Measurements from ENCODE around the gene ENG.
A peak's percentile ranks its signal among the peaks of the same experiment; 100 is the strongest.
"Not testable (repeated sequence)": the region's sequence is repeated elsewhere in the genome, so short reads cannot be mapped to it uniquely, and the experiment has no call there.

The ENG gene

DNA sequence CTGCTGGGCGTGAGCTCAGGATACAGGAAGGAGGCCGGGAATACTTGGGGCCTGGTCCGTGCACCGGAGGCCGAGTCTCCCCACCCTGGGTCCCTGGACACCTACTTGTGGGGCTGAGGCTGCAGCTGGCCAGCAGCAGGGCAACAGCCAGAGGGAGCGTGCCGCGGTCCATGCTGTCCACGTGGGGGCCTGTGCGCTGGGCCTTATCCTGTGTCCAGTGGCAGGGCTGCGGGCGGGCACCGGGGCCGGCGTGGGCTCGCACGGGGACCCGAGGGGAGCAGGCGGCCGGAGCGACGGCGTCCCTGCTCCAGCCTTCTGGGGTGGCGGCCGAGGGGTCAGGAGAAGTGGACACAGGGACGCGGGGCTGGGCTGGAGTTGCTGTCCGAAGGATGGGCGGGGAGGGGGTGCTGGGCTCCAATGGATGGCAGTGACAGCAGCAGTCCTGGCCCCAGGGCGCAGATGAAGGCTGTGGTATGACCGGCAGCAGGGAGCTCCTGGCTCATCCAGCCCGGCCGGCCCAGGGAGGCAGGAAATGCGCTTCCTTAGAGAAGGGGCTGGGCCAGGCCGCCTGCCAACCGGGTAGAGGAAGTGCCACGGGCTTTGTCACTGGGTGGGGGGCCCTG, at the start of gene ENG:
Gene ENG, minus strand, starts transcription at position 475 of the 623 bp plus-strand sequence. Its CDS starts 303 bp downstream, at position 172.
- no peak for DNase-seq (ENCODE audit: low spot score)

DNA sequence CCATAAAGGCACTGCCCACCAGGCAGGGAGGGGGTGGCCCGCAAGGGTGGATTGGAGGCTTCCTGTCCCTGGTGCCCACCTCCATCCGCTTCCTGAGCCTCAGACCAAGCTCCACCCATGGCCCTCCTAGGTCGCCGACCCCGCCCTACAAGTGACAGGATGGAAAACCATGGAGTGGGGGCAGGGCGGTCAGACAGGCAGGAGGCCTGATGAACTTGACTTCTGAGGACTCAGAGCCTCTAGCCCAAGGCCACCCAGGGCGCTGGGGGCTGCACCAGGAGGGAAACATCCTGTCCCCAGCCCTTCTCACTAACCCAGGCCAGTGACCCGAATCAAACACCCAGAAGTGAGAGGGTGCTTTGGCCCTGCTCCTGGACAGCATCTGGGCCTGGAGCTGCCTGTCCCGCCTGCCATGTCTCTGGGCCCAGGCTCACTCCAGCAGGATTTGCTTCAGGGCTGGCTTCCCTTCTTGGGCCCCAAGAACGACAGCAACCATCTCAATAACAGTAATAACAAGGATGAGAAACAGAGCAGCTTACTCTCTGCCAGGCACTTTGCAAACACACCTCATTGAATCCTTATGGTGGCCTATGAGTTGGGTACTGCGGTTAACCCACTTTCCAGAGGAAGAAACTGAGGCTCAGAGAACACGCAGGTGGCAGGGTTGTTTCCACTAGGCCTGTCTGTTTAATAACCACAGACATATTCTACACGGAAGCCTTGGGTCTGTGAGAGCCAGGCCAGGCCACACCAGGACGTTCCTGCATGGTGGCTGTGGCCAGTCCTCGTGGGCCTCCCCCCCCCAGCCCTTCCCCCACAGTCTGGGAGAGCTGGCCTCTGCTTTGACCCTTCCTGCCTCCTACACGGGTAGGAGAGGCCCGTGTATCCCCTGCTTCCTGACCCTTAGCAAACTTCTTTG, 49.4 kb upstream of the ENG start:
- DNase-seq (ENCODE audit: low spot score), result peak; percentile 75

DNA sequence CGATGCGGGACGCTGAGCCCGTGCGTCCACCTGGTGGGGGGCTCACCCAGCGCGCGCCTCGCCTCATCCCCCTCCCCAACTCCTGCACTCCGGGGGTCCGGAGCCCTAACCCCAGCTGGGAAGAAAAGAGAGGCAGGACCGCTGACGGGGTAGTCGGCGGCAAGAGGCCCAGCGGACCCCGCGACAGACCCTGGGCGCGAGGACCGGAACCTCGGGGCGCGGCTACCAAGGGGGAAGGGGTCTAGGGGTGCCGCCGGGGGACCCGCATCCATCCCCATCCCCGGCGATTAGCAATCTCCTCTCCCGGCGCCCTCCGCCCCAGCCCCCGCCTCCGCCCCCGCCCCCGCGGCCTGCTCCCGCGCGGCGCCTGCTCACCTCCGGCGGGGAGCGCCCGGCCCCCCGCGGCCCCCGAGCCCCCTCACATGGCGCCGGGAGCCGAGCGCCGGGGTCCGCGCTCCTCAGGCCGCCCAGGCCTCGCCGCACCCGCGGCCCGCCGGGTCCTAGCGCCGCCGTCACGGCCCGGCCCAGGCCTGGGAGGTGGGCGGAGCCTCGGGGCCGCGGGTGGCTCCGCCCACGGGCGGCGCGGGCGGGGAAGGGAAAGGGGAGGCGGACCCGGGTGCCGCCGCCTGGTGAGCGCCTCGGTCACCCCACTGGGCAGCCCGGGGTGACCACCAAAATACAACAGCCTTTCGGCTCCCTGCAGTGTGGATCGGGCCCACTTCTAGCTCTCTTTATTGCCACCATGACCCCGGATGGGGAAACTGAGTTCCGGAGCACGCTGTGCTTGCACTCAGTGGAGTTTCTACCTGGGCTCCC, 44.9 kb upstream of the ENG start, which contains the start of gene ST6GALNAC6:
Gene ST6GALNAC6, minus strand, starts transcription at position 476 of the 816 bp plus-strand sequence. CDS start 1,622 bp downstream, outside the sequence.
- peak; percentile 85 for DNase-seq (ENCODE audit: low spot score)

- no peak for DNase-seq (ENCODE audit: low spot score)
Observed at GRCh38 chr9:127898433-127899127, 44.1 kb upstream of the ENG start.

- peak; percentile 75 for DNase-seq (ENCODE audit: low spot score)
Observed at GRCh38 chr9:127897193-127897692, 42.8 kb upstream of the ENG start.

GRCh38 chr9:127896395-127897192, 42.1 kb upstream of the ENG start:
- DNase-seq (ENCODE audit: low spot score), result no peak

DNA sequence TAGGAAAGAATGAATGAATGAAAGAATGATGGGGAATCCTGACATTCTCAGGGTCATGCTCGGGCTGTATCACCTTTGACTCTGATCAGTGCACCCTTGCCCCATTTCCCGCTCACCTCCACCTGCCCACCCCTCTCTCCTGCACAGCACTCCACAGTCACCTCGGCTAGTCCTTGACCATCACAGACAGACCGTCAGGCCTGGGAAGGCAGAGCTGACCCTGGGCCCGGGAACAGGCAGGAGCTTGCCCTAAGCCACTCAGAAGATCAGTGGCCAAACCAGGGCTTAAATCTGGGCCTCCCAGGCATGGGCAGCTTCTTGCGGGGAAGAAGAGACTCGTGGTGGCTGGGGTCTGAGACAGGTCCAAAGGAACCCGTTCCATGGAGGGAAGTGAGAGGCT, 41.4 kb upstream of the ENG start:
- no peak for DNase-seq (ENCODE audit: low spot score)

DNA sequence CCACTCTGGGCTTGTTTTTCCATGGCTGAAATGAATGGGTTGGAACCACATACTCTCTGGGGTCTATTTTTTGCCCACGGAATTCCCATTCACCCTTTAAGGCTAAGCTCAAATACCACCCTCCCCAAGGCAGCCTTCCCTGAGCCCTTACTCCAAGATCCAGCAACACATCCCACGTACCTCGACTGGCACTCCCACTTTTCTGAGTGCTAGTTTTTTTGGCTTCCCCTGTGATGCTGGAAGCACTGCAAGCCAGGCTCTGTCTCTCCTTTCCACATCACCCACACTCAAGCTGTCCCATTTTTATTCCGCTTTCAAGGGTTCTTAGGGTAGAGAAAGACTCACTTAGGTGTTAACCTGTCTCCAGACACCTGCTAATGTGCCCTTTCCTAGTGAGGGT, 38.9 kb upstream of the ENG start:
- no peak for DNase-seq (ENCODE audit: low spot score)

- no peak for DNase-seq (ENCODE audit: low spot score)
Observed at GRCh38 chr9:127892831-127893230, 38.4 kb upstream of the ENG start.

GRCh38 chr9:127890053-127890452, 35.6 kb upstream of the ENG start:
- DNase-seq (ENCODE audit: low spot score), result no peak

- DNase-seq (ENCODE audit: low spot score), result peak; percentile 63
Observed at GRCh38 chr9:127887792-127888191, 33.3 kb upstream of the ENG start.

DNA sequence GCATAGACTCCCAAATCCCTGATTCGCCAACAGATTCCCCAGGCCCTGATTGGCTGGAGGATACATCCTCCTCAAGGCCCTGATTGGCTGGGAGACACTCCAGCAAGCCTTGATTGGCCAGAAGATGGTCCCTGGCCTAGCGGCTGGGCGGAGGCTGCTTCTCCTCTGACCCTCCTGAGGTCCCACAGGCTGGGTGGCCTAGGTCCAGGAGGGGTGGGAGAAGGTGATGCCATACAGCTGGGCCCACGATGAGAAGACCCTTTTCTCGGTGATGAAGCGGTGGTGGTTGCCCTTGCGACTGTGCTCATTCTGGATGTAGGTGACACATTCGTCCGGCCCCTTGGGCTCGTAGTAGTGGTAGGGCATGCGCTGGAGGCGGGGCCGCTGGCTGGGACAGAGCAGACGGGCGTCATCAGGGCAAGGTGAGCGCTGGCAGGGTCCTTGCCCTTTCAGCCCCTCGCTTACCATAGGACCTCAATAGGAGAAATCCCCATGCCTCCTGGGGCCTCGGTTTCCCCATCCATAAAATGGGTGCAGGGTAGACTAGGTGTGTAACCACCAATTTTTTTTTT, 32.0 kb upstream of the ENG start:
- no peak for DNase-seq (ENCODE audit: low spot score)

- DNase-seq (ENCODE audit: low spot score), result no peak
Observed at GRCh38 chr9:127885508-127886281, 31.2 kb upstream of the ENG start.

GRCh38 chr9:127884976-127885490, 30.6 kb upstream of the ENG start:
- DNase-seq (ENCODE audit: low spot score), result no peak

GRCh38 chr9:127884427-127884911, 30.0 kb upstream of the ENG start:
- peak; percentile 83 for DNase-seq (ENCODE audit: low spot score)

DNA sequence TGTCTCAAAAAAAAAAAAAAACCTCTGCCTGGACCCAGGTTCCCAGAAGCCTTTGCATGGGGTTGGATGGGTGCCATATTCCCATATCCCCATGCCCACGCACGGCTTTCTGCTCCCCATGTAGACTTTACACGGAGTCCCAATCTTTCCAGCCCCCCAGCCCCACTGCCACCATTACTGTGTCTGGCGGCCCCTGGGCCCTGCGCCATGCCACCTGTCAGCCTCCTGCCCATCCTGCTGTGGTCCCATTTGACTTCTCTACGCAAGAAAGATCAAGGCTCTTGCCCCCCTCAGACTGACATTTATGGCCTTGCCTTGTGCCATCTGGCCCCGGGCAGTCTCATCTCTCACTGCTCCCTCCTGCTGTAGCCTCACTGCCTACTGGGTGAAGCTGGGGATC, 29.5 kb upstream of the ENG start:
- DNase-seq (ENCODE audit: low spot score), result no peak

DNA sequence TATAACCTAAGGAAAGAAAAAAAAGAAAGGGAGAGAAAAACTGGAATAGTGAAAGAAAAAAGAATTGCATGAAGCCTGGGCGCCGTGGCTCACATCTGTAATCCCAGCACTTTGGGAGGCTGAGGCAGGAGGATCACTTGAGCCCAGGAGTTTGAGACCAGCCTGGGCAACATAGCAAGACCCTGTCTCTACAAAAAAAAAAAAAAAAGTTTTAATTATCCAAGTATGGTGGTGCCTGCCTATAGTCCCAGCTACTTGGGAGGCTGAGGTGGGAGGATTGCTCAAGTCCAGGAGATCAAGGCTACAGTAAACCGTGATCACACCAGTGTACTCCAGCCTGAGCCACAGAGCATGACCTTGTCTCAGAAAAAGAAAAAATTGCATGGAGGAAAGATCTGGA, 27.3 kb upstream of the ENG start:
- DNase-seq (ENCODE audit: low spot score), result not testable (repeated sequence)

GRCh38 chr9:127880143-127880542, 25.7 kb upstream of the ENG start:
- no peak for DNase-seq (ENCODE audit: low spot score)
